Stimulated activated naive CD8-positive, alpha-beta T cell treated with anti-CD3 and anti-CD28 coated beads, Interleukin-15, Interleukin-2, amounts not matched to agents 100 ng/mL and 50 ng/mL, for 24 hours (primary cell): ENCODE measurements around the gene INPP5A.

ENCODE experiments used
- H3K27ac Mint-ChIP-seq: one replicate; pipeline ENCODE4 v1.8.0; 2021; ENCODE audit warnings: mild to moderate bottlenecking, mixed read lengths
- H3K27me3 Mint-ChIP-seq: one replicate; pipeline ENCODE4 v1.8.0; 2021; ENCODE audit warnings: mixed read lengths
- H3K36me3 Mint-ChIP-seq: one replicate; pipeline ENCODE4 v1.8.0; 2021; ENCODE audit warnings: low read depth, mixed read lengths
- H3K4me1 Mint-ChIP-seq: one replicate; pipeline ENCODE4 v1.8.0; 2021; ENCODE audit warnings: low read depth, mixed read lengths
- H3K4me3 Mint-ChIP-seq: one replicate; pipeline ENCODE4 v1.8.0; 2021; ENCODE audit warnings: mild to moderate bottlenecking, mixed read lengths
- H3K9me3 Mint-ChIP-seq: one replicate; pipeline ENCODE4 v1.8.0; 2021; ENCODE audit warnings: mixed read lengths

Gene INPP5A

DNA sequence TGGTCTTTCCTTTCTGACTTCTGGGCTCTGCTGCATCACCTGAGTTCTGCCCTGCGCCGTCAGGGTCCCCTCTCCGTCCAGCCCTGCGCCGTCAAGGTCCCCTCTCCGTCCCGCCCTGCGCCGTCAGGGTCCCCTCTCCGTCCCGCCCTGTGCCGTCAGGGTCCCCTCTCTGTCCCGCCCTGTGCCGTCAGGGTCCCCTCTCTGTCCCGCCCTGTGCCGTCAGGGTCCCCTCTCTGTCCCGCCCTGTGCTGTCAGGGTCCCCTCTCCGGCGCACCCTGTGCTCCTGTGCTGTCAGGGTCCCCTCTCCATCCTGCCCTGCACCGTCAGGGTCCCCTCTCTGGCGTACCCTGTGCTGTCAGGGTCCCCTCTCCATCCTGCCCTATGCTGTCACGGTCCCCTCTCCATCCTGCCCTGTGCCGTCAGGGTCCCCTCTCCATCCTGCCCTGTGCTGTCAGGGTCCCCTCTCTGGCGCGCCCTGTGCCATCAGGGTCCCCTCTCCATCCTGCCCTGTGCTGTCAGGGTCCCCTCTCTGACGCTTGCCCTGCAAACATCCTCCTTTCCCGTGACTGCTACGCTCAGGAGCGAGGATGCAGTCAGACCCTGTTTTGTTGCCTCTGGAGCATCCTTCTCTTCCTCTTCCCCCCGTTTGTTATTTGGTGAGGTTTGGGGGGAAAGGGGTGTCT, 66.4 kb downstream of the INPP5A start:
- peaks cover 13% of the 10 kb centered on the region for H3K9me3 Mint-ChIP-seq
- H3K27me3 Mint-ChIP-seq = no peaks in the 10 kb centered on the region
- no peaks in the 10 kb centered on the region for H3K4me1 Mint-ChIP-seq
- H3K27ac Mint-ChIP-seq = no peak overlapping the region
- no peak overlapping the region for H3K4me3 Mint-ChIP-seq
- H3K36me3 Mint-ChIP-seq = peaks cover 13% of the 10 kb centered on the region

DNA sequence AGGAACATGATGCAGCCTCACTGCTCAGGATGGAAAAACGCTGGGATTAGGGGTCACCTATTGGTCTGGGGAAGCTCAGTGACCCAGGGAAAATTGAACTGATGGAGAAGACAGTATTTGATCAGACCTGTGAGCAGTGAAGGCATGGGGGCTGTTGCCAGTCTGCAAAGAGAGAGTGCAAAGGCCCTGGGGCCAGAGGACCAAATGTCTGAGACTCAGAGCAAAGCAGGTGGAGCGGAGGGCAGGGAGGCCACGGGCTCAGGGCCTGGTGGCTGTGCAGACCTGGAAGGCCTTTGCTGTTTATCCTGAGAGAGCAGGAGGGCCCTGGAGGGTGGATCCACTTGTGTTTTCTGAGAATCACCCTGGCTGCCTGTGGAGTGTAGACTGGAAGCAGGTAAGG, 67.1 kb downstream of the INPP5A start:
- Mint-ChIP-seq H3K36me3 (peaks cover 12% of the 10 kb centered on the region), H3K4me3 (no peak overlapping the region), H3K27me3 (no peaks in the 10 kb centered on the region), H3K4me1 (no peaks in the 10 kb centered on the region), H3K9me3 (peaks cover 13% of the 10 kb centered on the region), H3K27ac (no peak overlapping the region)

DNA sequence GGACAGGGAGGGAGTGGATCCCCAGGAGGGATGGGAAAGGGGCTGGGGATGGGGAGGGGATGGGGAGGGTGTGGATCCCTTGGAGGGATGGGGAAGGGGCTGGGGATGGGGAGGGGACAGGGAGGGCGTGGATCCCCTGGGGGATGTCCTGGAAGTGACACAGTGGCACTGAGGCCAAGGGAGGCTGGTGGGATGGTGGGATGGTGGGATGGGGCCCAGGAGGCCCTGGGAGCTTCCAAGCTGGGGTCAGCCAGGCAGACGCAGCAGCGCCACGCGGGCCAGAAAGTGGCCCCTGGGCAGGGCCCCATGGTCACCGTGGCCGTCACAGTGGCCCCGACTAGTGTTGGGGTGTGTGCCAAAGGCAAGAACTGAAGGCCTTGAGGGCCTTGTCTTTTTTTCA, 67.8 kb downstream of the INPP5A start:
- Mint-ChIP-seq H3K36me3 (peaks cover 8% of the 10 kb centered on the region), H3K9me3 (peaks cover 9% of the 10 kb centered on the region), H3K4me1 (no peaks in the 10 kb centered on the region), H3K27me3 (no peaks in the 10 kb centered on the region), H3K4me3 (no peak overlapping the region), H3K27ac (no peak overlapping the region)

DNA sequence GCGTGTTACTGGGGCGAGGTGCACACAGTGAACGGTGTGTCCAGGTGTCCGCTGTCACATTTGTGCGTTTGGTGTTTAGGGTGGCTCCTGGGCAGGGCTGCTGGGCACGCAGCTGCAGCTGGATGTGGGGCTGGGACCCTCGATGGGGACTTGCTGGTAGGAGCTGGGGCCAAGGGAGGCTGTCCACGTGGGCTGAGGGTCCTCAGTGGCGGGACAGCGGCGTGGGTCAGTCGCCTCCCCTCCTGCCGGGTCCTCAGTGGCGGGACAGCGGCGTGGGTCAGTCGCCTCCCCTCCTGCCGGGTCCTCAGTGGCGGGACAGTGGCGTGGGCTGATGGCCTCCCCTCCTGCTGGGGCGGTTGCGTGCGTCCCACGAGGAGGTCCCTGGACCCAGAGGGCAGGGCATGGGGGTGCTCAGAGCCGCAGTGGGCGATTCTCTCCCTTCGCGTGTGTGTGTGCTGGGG, 68.5 kb downstream of the INPP5A start:
- peaks cover 6% of the 10 kb centered on the region for H3K4me1 Mint-ChIP-seq
- H3K4me3 Mint-ChIP-seq = no peak overlapping the region
- no peak overlapping the region for H3K27ac Mint-ChIP-seq
- H3K36me3 Mint-ChIP-seq = peaks cover 3% of the 10 kb centered on the region
- H3K27me3 Mint-ChIP-seq = no peaks in the 10 kb centered on the region
- H3K9me3 Mint-ChIP-seq = peaks cover 3% of the 10 kb centered on the region

DNA sequence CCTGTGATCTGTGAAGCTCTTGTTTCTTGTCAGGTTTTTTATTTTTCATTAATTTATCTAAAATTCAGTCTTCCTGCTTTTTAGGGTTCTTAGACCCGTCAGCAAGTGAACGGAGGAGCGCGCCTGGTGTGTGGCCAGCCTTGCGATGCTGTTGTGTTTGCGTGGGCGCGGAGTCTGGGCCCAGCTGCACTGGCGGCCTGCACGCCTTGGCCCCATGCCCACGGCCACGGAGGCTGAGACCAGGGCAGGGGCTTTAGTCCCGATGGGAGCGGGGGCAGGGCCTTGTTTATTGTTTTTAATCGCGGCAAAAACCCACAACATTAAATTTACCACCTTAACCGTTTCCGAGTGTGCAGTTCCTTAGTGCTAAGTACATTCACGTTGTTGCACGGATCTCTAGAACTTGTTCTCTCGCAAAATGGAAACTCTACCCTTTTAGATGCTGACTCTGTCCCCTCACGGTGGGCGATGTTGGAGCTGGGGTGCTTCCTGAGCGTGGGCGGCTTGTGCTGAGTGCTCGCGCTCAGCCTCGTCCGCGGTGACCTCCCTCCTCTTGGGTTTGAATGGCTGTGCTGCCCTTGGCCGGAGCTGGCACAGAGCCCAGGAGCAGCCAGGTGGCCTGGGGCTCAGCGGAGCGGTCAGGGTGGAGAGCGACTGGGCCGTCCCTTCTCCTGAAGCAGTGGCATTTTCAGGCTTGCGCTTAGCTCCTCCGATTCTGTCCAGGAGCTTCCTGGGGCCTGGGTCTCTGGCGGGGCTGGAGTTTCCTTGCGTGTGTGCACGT, 69.1 kb downstream of the INPP5A start:
- Mint-ChIP-seq H3K4me1 (peaks cover 8% of the 10 kb centered on the region), H3K27me3 (no peaks in the 10 kb centered on the region), H3K4me3 (no peak overlapping the region), H3K36me3 (no peaks in the 10 kb centered on the region), H3K9me3 (no peaks in the 10 kb centered on the region), H3K27ac (no peak overlapping the region)

DNA sequence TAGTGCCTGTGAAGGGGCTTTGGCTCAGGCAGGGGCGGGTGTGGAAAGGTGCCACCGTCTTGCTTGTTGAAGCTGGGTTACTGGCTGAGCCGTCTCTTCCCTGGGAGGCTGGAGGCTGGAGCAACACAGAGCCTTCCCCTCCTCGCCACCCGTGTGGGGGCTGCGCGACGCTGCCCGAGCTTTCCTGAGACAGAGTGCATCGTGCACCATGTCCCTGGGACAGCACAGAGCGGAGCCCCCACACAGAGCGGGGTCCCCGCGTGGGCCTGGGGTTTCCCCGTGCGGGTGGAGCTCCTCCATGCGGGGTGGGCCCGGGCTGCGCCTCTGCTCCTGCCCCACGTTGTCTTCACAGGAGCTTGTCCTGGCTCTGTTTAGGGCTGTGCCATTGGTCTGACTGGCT, 69.9 kb downstream of the INPP5A start:
- no peaks in the 10 kb centered on the region for H3K36me3 Mint-ChIP-seq
- peaks cover 13% of the 10 kb centered on the region for H3K4me1 Mint-ChIP-seq
- H3K27ac Mint-ChIP-seq = no peak overlapping the region
- H3K27me3 Mint-ChIP-seq = no peaks in the 10 kb centered on the region
- no peaks in the 10 kb centered on the region for H3K9me3 Mint-ChIP-seq
- H3K4me3 Mint-ChIP-seq = no peak overlapping the region

DNA sequence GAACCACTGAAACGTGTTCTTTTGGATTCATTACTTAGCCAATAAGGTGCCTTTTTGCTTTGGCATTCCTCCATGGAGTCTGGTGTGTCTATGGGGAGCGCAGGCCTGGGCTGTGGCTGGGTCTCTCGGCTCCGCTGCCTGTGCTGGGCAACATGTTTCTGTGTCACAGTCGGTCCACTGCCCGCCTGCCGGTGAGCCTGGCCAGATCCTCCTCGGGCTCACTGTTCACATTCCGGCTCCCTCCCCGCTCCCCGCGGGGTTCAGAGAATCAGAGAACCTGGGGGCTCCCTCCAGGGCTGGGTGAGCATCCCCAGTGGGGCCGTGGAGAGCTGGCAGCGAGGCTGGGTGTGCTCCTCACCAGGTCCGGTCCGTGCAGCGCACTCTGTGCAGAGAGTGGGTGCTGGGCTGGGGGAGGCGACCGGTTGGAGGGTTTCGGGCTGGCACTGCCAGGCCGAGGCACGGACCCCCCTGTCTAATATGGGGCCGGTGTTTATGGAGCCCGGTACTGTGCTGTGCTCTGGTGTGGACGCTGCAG, 70.4 kb downstream of the INPP5A start:
- no peak overlapping the region for H3K4me3 Mint-ChIP-seq
- H3K27ac Mint-ChIP-seq = no peak overlapping the region
- no peaks in the 10 kb centered on the region for H3K9me3 Mint-ChIP-seq
- H3K36me3 Mint-ChIP-seq = no peaks in the 10 kb centered on the region
- H3K4me1 Mint-ChIP-seq = peaks cover 15% of the 10 kb centered on the region
- no peaks in the 10 kb centered on the region for H3K27me3 Mint-ChIP-seq

DNA sequence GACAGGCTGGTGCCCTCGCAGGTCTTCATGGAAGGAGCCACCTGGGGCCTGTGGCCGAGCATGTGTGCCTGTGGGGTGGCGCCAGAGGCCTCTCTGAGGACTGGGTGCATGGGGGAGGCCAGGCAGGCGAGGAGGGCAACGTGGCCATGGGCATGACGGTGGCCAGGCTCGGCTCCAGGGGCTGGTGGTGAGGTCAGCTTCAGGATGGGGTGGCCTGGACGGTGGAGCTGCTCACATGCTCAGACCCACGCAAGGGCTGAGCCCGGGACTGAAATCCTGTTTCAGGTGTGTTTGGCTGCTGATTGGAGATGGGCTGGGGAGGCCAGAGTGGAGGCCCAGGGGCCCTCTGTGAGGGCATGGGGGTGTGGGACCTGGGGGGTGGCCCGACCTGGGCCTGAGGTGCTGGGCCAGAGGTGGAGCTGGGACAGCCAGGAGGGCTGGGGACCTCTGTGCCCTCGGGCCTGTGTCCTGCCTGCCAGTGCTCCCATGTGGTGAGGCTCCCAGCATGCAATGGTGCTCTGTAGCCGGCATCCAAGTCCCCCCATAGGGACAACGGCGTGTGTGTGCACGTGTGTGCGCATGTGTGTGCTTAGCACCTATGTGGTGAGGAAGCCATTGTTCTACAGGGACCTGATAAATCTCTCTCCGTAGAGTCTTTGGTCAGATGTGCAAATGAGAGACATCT, 71.1 kb downstream of the INPP5A start:
- no peak overlapping the region for H3K4me3 Mint-ChIP-seq
- H3K27me3 Mint-ChIP-seq = no peaks in the 10 kb centered on the region
- no peaks in the 10 kb centered on the region for H3K36me3 Mint-ChIP-seq
- no peak overlapping the region for H3K27ac Mint-ChIP-seq
- H3K9me3 Mint-ChIP-seq = no peaks in the 10 kb centered on the region
- peaks cover 15% of the 10 kb centered on the region for H3K4me1 Mint-ChIP-seq

DNA sequence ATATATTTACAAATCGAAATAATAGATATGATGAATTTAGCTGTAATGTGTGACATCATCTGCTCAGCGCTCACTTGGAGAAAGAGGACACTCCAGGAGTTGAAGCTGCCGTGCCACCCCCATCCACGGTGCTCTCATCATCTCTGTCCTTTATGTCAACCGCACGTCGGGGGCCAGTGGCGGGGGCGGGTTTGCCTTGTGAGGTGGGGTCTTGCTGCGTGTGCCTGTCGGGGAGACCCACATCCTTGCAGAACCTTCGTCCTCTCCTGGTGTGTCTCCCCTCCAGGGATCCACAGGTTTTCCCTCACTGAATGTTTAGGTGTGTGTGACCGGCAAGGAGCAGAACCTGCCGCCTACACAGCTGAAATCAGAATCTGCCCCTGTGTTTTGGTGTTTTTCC, 71.6 kb downstream of the INPP5A start:
- no peak overlapping the region for H3K4me3 Mint-ChIP-seq
- no peak overlapping the region for H3K27ac Mint-ChIP-seq
- H3K27me3 Mint-ChIP-seq = no peaks in the 10 kb centered on the region
- H3K4me1 Mint-ChIP-seq = peaks cover 15% of the 10 kb centered on the region
- H3K9me3 Mint-ChIP-seq = no peaks in the 10 kb centered on the region
- H3K36me3 Mint-ChIP-seq = no peaks in the 10 kb centered on the region

DNA sequence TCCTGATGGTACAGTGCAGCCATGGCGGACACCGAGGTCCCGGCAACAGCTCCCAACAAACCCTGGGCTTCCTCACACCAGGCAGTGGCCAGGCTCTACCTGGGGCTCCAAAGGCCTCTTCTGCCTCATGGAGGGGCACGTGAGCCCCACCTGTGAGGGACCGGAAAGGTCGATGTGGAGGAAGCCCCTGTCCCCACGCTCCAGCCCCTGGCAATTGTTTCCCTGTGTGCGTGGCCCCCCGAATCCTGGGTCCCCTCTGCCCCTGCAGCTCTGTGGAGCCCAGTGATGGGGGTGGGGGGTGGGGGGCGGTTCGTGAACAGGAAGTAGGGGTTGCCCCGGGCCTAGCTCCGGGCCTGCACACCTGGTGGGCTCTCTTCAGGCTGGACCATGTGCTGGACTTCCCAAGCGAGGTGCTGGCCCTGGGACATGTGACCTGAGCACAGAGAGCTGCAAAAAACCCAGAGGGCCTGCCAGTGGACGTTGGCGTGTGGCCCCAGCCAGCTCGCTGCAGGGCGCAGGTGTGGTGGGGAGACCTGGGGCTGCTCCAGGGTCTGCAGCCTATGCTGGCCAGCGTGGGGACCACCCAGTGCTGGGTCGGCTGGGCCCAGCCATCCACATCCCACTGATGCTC, 72.6 kb downstream of the INPP5A start:
- Mint-ChIP-seq H3K4me3 (no peak overlapping the region), H3K9me3 (no peaks in the 10 kb centered on the region), H3K36me3 (peaks cover 3% of the 10 kb centered on the region), H3K4me1 (peaks cover 16% of the 10 kb centered on the region), H3K27ac (no peak overlapping the region), H3K27me3 (no peaks in the 10 kb centered on the region)

DNA sequence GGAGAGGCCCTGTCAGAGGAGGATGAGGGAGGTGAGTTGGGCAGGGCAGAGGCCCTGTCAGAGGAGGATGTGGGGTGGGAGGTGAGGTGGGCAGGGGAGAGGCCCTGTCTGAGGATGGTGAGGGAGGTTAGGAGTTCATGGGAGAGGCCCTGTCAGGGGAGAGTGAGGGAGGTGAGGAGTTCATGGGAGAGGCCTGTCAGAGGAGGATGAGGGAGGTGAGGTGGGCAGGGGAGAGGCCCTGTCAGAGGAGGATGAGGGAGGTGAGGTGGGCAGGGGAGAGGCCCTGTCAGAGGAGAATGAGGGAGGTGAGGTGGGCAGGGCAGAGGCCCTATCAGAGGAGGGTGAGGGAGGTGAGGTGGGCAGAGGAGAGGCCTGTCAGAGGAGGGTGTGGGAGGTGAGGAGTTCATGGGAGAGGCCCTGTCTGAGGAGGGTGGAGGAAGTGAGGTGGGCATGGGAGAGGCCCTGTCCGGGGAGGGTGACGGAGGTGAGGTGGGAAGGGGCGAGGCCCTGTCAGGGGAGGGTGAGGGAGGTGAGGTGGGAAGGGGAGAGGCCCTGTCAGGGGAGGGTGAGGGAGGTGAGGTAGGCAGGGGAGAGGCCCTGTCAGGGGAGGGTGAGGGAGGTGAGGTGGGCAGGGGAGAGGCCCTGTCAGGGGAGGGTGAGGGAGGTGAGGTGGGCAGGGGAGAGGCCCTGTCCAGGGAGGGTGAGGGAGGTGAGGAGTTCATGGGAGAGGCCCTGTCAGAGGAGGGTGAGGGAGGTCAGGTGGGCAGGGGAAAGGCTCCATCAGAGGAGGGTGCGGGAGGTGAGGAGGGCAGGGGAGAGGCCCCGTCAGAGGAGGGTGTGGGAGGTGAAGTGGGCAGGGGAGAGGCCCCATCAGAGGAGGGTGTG, 73.7 kb downstream of the INPP5A start:
- Mint-ChIP-seq H3K27ac (no peak overlapping the region), H3K9me3 (peaks cover 4% of the 10 kb centered on the region), H3K4me3 (no peak overlapping the region), H3K27me3 (peaks cover 2% of the 10 kb centered on the region), H3K36me3 (peaks cover 7% of the 10 kb centered on the region), H3K4me1 (peaks cover 27% of the 10 kb centered on the region)

DNA sequence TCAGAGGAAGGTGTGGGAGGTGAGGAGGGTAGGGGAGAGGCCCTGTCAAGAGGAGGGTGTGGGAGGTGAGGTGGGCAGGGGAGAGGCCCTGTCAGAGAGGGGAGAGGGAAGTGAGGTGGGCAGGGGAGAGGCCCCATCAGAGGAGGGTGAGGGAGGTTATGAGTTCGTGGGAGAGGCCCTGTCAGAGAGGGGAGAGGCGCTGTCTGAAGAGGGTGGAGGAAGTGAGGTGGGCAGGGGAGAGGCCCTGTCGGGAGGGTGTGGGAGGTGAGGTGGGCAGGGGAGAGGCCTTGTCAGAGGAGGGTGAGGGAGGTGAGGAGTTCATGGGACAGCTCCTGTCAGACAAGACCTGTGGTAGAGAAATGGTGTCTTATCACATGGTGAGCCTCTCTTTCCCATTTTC, 74.4 kb downstream of the INPP5A start:
- H3K27me3 Mint-ChIP-seq = peaks cover 3% of the 10 kb centered on the region
- peaks cover 5% of the 10 kb centered on the region for H3K9me3 Mint-ChIP-seq
- peaks cover 32% of the 10 kb centered on the region for H3K4me1 Mint-ChIP-seq
- peaks cover 11% of the 10 kb centered on the region for H3K36me3 Mint-ChIP-seq
- no peak overlapping the region for H3K4me3 Mint-ChIP-seq
- H3K27ac Mint-ChIP-seq = no peak overlapping the region

DNA sequence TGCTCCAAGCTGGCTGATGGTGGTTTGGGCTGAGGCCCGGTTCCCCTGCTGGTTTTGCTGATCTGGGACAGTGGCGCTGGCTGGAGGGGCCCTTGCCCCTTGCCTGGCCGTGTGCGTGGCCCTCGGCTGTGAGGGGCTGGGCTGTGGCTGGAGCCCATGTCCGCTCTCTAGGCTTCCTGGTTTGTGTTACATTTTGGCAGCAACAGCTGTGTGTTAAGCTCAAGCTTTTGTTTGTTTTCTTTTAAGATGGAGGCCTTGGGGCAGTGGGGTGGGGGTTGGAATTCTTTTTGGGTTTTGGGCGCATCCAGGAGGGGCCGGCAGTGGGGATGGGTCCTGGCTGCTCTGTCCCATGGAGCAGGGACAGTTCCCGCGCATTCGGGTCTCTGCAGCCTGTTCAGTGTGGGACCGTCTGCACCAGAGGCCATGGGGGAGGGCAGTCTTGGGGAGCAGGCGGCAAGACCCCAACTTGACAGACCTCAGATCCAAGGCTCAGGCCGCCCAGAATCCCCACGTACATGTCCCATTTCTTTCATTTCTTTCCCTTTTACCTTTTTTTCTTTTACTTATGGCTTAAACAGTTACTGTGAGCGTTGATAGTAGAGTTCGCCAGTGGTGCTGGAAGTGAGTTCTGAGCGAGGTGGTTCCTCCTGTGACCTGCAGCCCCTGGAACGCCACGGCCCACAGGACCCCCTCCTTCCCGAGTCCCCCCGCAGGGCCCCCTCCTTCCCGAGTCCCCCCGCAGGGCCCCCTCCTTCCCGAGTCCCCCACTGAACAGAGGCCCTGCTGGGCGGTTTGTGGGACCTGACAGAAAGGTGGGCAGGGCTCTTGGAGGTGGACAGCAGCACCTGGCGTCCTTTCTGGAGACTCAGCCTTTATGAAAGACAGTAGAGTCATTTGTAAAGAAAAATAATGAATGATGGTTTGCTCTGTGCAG, 75.3 kb downstream of the INPP5A start:
- H3K9me3 Mint-ChIP-seq = peaks cover 5% of the 10 kb centered on the region
- H3K4me1 Mint-ChIP-seq = peaks cover 40% of the 10 kb centered on the region
- H3K4me3 Mint-ChIP-seq = no peak overlapping the region
- peaks cover 3% of the 10 kb centered on the region for H3K27me3 Mint-ChIP-seq
- no peak overlapping the region for H3K27ac Mint-ChIP-seq
- H3K36me3 Mint-ChIP-seq = peaks cover 18% of the 10 kb centered on the region
